HUES48 (cell line): ENCODE measurements around the gene CENATAC.
"Not testable (repeated sequence)": the region's sequence is repeated elsewhere in the genome, so short reads cannot be mapped to it uniquely, and the experiment has no call there.

Source experiments
- H3K27ac ChIP-seq: one replicate; pipeline ENCODE4 v1.7.0; 2013; ENCODE audit warnings: low read depth, low read length, inconsistent platforms
- H3K27me3 ChIP-seq: 2 replicates; pipeline ENCODE4 v1.6.1; 2013; ENCODE audit warnings: mild to moderate bottlenecking, low read length; ENCODE audit not compliant: control insufficient read depth, insufficient read depth
- H3K36me3 ChIP-seq: 2 replicates; pipeline ENCODE4 v1.6.1; 2013; ENCODE audit warnings: low read length; ENCODE audit not compliant: control insufficient read depth, insufficient read depth
- H3K4me1 ChIP-seq: 2 replicates; pipeline ENCODE4 v1.6.1; 2013; ENCODE audit warnings: mild to moderate bottlenecking, low read length; ENCODE audit not compliant: control insufficient read depth, insufficient read depth
- H3K4me3 ChIP-seq: 2 replicates; pipeline ENCODE4 v1.5.1; 2013; ENCODE audit warnings: mild to moderate bottlenecking, low read depth, low read length
- H3K9ac ChIP-seq: 2 replicates; pipeline ENCODE4 v1.6.1; 2013; ENCODE audit warnings: mild to moderate bottlenecking, low read depth, low read length, moderate library complexity
- H3K9me3 ChIP-seq: 2 replicates; pipeline ENCODE4 v1.6.1; 2013; ENCODE audit warnings: low read length; ENCODE audit not compliant: control insufficient read depth, insufficient read depth

The CENATAC gene

GRCh38 chr11:119017377-119017776 is 19.4 kb downstream of the CENATAC start:
- H3K4me1 ChIP-seq, H3K9me3 ChIP-seq, H3K27me3 ChIP-seq: not testable (repeated sequence)
- H3K36me3 ChIP-seq, result peaks cover 64% of the 10 kb centered on the region
- H3K9ac ChIP-seq, result peak overlapping the region; percentile 94
- H3K27ac ChIP-seq, result peak overlapping the region; percentile 98
- peak overlapping the region; percentile 98 for H3K4me3 ChIP-seq

DNA sequence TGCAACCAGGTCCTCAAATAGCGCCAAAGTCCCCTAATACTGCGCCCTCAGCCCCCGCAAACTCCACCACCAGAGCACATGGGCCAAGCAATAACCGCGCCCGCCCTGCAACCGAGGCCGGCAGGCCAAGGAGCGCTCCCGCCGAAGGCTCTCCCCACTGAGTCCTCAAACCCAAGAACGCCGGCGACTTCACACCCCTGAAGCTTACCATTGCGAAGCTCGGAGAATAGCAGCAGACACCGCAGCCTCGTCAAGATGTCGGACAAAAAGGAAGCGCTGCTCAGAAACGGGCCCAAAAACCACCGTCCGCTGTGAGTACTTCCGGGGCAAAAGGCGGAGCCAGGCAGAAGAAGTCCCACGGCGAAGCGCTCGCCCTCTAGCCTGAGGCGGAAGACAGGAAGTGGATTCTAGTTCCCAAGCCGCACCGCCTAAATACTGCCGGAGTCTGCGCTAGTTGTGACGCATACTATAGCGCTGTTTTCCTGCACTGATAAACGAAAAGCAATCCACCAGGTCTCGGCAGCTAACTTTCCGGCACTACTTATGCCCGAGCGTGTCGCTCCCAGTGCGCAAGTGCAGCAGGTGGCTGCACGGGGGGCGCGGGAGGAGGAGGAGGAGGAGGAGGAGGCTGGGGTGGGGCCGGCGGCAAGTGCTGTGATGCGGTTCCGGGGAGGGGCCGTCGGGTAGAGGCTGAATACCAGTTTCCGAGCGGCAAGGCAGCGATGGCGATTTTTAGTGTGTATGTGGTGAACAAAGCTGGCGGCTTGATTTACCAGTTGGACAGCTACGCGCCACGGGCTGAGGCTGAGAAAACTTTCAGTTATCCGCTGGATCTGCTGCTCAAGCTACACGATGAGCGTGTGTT is 20.4 kb downstream of the CENATAC start, which contains the start of the genes RPS25 and TRAPPC4:
Gene RPS25, minus strand, starts transcription at position 270 of the 865 bp plus-strand sequence. Its CDS starts 59 bp downstream, at position 211.
Gene TRAPPC4, plus strand, starts transcription at position 693 of the 865 bp plus-strand sequence. Its CDS starts 30 bp downstream, at position 723.
- no peaks in the 10 kb centered on the region for H3K9me3 ChIP-seq
- no peaks in the 10 kb centered on the region for H3K27me3 ChIP-seq
- H3K36me3 ChIP-seq, result peaks cover 67% of the 10 kb centered on the region

DNA sequence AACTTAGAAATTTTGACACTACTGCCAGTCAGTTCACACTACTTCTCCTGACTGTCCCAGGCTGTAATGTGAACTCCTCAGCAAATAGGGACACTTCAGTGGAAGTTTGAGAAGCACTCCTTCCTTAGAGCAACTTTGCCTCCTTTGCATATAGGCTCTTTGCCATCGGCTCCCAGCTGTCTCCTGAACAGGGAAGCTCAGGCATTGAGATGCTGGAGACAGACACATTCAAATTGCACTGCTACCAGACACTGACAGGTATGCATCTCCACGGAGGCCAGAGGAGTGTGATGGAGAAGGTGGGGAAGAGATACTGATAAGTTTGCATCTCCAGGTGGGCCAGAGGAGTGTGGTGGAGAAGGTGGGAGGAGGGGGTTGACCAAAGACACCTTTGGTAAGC is 22.1 kb downstream of the CENATAC start:
- Histone ChIP-seq H3K4me1 (peaks cover 8% of the 10 kb centered on the region; the same call in 1 of the 2 replicates), H3K36me3 (peaks cover 69% of the 10 kb centered on the region), H3K4me3 (peak overlapping the region; percentile 98), H3K9me3 (no peaks in the 10 kb centered on the region), H3K27me3 (no peaks in the 10 kb centered on the region), H3K9ac (no peak overlapping the region), H3K27ac (no peak overlapping the region)

More for the DNA sequence above, 20.4 kb downstream of the CENATAC start, which contains the start of the genes RPS25 and TRAPPC4:
- Histone ChIP-seq H3K27ac (peak within 1 kb of the TSS; percentile 98), H3K9ac (peak within 1 kb of the TSS; percentile 94), H3K4me1 (peaks cover 8% of the 10 kb centered on the region; the same call in 1 of the 2 replicates), H3K4me3 (peak within 1 kb of the TSS; percentile 98)

DNA sequence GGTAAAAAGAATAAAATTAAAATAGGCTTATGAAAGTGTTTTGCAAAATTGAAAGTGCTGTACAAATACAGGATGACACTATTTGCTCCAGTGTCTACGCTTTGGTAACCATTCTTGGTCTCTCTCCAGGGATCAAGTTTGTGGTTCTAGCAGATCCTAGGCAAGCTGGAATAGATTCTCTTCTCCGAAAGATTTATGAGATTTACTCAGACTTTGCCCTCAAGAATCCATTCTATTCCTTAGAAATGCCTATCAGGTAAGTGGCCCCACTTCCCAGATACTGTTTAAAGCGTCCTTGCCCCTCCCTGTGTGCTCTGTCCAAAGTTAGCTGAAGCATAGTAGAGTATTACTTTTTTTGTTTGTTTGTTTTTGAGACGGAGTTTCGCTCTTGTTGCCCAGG is 23.7 kb downstream of the CENATAC start:
- Histone ChIP-seq H3K4me3 (no peak overlapping the region), H3K4me1 (peaks cover 8% of the 10 kb centered on the region; the same call in 1 of the 2 replicates), H3K27ac (no peak overlapping the region), H3K9ac (no peak overlapping the region), H3K9me3 (no peaks in the 10 kb centered on the region), H3K27me3 (no peaks in the 10 kb centered on the region), H3K36me3 (peaks cover 69% of the 10 kb centered on the region)

- Histone ChIP-seq H3K27me3 (no peaks in the 10 kb centered on the region), H3K4me1 (peaks cover 4% of the 10 kb centered on the region), H3K9ac (no peak overlapping the region), H3K9me3 (no peaks in the 10 kb centered on the region), H3K27ac (no peak overlapping the region), H3K4me3 (no peak overlapping the region), H3K36me3 (peaks cover 80% of the 10 kb centered on the region)
Observed at GRCh38 chr11:119023741-119024140, 25.8 kb downstream of the CENATAC start.

DNA sequence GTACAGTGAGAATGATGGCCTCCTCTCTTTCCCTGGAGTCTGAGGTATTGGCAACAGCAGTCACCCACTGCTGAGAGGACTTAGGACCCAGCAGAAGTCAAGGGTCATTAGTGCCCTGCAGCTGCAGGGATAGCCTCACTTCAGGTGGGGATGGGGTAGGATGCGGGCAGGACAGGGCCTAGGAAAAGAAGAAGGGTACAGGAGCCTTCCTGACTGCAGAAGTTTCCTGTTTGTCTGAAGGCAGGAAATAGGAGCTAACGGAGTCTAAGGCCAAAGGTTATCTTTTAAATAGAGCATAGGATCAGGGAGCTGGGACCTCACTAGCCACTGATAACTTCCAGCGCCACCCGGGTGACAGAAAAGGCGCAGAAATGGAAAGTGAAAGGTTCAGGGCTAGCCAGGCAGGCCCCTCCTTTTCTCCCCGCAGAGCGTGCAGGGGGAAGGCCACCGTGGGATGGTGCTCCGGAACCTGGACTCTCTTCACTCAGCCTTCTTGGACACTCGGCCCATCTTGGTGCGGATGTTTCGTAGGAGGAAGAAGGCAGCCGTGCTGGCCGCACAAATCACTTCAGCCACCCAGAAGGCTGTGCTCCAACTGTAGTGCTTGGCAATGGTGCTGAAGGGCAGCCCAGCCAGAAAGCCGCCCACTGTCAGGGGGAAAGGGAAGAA is 26.6 kb downstream of the CENATAC start:
- no peak overlapping the region for H3K4me3 ChIP-seq
- H3K27ac ChIP-seq, result no peak overlapping the region
- no peak overlapping the region for H3K9ac ChIP-seq
- H3K4me1 ChIP-seq, result peaks cover 12% of the 10 kb centered on the region
- no peaks in the 10 kb centered on the region for H3K27me3 ChIP-seq
- peaks cover 86% of the 10 kb centered on the region for H3K36me3 ChIP-seq
- no peaks in the 10 kb centered on the region for H3K9me3 ChIP-seq

DNA sequence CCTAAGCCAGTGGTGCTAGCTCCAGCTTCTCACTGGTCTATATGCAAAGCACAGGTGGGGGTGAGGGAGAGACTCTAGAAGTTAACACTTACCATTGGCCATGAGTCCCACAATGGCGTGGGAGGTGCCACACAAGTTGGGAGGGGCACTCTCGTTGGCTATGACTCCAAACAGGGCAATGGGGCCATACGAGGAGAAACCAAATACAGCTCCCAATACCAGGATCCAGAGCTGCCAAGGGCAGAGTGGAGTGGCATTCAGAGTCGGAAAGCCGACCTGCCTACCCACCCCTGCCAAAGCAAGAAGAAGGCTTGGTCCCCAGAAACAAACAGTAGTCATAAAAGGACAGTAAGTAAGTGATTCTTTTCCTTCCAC is 27.1 kb downstream of the CENATAC start:
- Histone ChIP-seq H3K27ac (no peak overlapping the region), H3K4me3 (no peak overlapping the region), H3K27me3 (no peaks in the 10 kb centered on the region), H3K4me1 (peaks cover 12% of the 10 kb centered on the region), H3K9me3 (no peaks in the 10 kb centered on the region), H3K9ac (no peak overlapping the region), H3K36me3 (peaks cover 83% of the 10 kb centered on the region)

DNA sequence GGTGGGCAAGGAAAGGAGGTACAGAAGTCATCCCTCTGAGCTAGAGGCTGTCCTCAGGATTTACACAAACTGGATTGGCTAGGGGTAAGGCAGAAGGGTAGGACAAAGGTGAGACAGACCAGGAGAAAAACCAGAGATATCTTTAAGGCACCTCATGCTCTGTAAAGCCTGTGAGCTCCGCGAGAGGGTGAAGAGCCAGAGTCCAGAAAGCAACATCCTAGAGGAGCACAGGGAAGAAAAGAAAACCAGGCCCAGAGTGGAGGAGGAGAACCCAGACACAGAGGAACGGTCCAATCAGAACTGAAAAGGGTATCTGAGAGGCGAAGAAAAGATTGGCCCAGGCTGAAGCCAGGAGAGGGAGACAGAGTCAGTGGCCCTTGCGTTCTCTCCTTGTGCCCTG is 27.6 kb downstream of the CENATAC start:
- H3K9ac ChIP-seq, result no peak overlapping the region
- no peak overlapping the region for H3K27ac ChIP-seq
- no peaks in the 10 kb centered on the region for H3K27me3 ChIP-seq
- peaks cover 12% of the 10 kb centered on the region for H3K4me1 ChIP-seq
- H3K4me3 ChIP-seq, result no peak overlapping the region
- peaks cover 81% of the 10 kb centered on the region for H3K36me3 ChIP-seq
- no peaks in the 10 kb centered on the region for H3K9me3 ChIP-seq

- H3K9me3 ChIP-seq, result no peaks in the 10 kb centered on the region
- peaks cover 12% of the 10 kb centered on the region for H3K4me1 ChIP-seq
- H3K27me3 ChIP-seq, result no peaks in the 10 kb centered on the region
- peaks cover 79% of the 10 kb centered on the region for H3K36me3 ChIP-seq
- H3K27ac ChIP-seq, result no peak overlapping the region
- H3K4me3 ChIP-seq, result no peak overlapping the region
- H3K9ac ChIP-seq, result no peak overlapping the region
Observed at GRCh38 chr11:119025978-119026766, 28.2 kb downstream of the CENATAC start.

GRCh38 chr11:119026970-119027369 is 29.0 kb downstream of the CENATAC start:
- peaks cover 71% of the 10 kb centered on the region for H3K36me3 ChIP-seq
- no peaks in the 10 kb centered on the region for H3K9me3 ChIP-seq
- H3K4me1 ChIP-seq, result peaks cover 12% of the 10 kb centered on the region
- no peak overlapping the region for H3K4me3 ChIP-seq
- no peak overlapping the region for H3K27ac ChIP-seq
- H3K9ac ChIP-seq, result no peak overlapping the region
- no peaks in the 10 kb centered on the region for H3K27me3 ChIP-seq
